NCI-H345 (cell line): ENCODE results near the gene TM4SF1.
"Not testable (repeated sequence)": the region's sequence is repeated elsewhere in the genome, so short reads cannot be mapped to it uniquely, and the experiment has no call there.

Experiments used
- DNase-seq: peaks from one replicate; lab custom pipeline; 2025; lab: John Stamatoyannopoulos, UW

The TM4SF1 gene

GRCh38 chr3:149395107-149396089, 17.9 kb upstream of the TM4SF1 start:
- DNase-seq: peak; percentile 53

GRCh38 chr3:149393345-149394160, 16.1 kb upstream of the TM4SF1 start:
- peak; percentile 63 for DNase-seq

- DNase-seq: no peak
Observed at GRCh38 chr3:149391960-149392359, 14.5 kb upstream of the TM4SF1 start.

GRCh38 chr3:149390772-149391212, 13.3 kb upstream of the TM4SF1 start:
- no peak for DNase-seq

- DNase-seq: no peak
Observed at GRCh38 chr3:149390294-149390693, 12.8 kb upstream of the TM4SF1 start.

GRCh38 chr3:149388531-149389417, 11.3 kb upstream of the TM4SF1 start:
- no peak for DNase-seq

GRCh38 chr3:149388001-149388440, 10.6 kb upstream of the TM4SF1 start:
- no peak for DNase-seq

- DNase-seq: no peak
Observed at GRCh38 chr3:149386299-149386606, 8.8 kb upstream of the TM4SF1 start.

GRCh38 chr3:149385617-149386298, 8.3 kb upstream of the TM4SF1 start:
- no peak for DNase-seq

- DNase-seq: no peak
Observed at GRCh38 chr3:149384911-149385321, 7.5 kb upstream of the TM4SF1 start.

- DNase-seq: no peak
Observed at GRCh38 chr3:149384167-149384566, 6.7 kb upstream of the TM4SF1 start.

GRCh38 chr3:149383703-149384102, 6.3 kb upstream of the TM4SF1 start:
- DNase-seq: no peak

GRCh38 chr3:149382518-149382917, 5.1 kb upstream of the TM4SF1 start:
- DNase-seq: no peak

- DNase-seq: no peak
Observed at GRCh38 chr3:149382101-149382467, 4.6 kb upstream of the TM4SF1 start.

GRCh38 chr3:149381173-149382100, 4.0 kb upstream of the TM4SF1 start:
- no peak for DNase-seq

- not testable (repeated sequence) for DNase-seq
Observed at GRCh38 chr3:149380220-149380619, 2.8 kb upstream of the TM4SF1 start.

- no peak for DNase-seq
Observed at GRCh38 chr3:149378478-149379309, 1.2 kb upstream of the TM4SF1 start.

GRCh38 chr3:149376718-149377407, 586 bp downstream of the TM4SF1 start:
- DNase-seq: no peak
